H9 (cell line): ENCODE results near the gene ST6GALNAC1. TPM values are rescaled to one million over a fixed set of nuclear protein-coding genes. Genes with fewer than 3 reads are reported as not detected.

Experiments
- DNase-seq: peaks from one replicate; pipeline ENCODE4 v3.0.0-alpha.2; 2017
- H2AFZ ChIP-seq: one replicate; pipeline ENCODE4 v1.6.1; 2013; ENCODE audit warnings: mild to moderate bottlenecking, low read length, control low read depth, moderate library complexity
- H2AK5ac ChIP-seq: 2 replicates; pipeline ENCODE4 v1.6.1; 2013; ENCODE audit warnings: low read length, control low read depth, mixed read lengths; ENCODE audit not compliant: insufficient read length
- H2BK120ac ChIP-seq: one replicate; pipeline ENCODE4 v1.6.1; 2013; ENCODE audit warnings: low read depth, mild to moderate bottlenecking, low read length, control low read depth, inconsistent platforms; ENCODE audit not compliant: poor library complexity, severe bottlenecking
- H2BK12ac ChIP-seq: 2 replicates; pipeline ENCODE4 v1.6.1; 2013; ENCODE audit warnings: low read length, control low read depth, mixed read lengths, low read depth; ENCODE audit not compliant: insufficient read length
- H2BK15ac ChIP-seq: 2 replicates; pipeline ENCODE4 v1.6.1; 2013; ENCODE audit warnings: low read depth, low read length, control low read depth
- H2BK20ac ChIP-seq: one replicate; pipeline ENCODE4 v1.6.1; 2013; ENCODE audit warnings: low read depth, mild to moderate bottlenecking, low read length, control low read depth, inconsistent platforms; ENCODE audit not compliant: poor library complexity, severe bottlenecking
- H2BK5ac ChIP-seq: 2 replicates; pipeline ENCODE4 v1.6.1; 2013; ENCODE audit warnings: low read length, control low read depth, mixed read lengths; ENCODE audit not compliant: insufficient read length
- H3K14ac ChIP-seq: 2 replicates; pipeline ENCODE4 v1.6.1; 2013; ENCODE audit warnings: low read length, control low read depth; ENCODE audit not compliant: insufficient read depth
- H3K18ac ChIP-seq: 2 replicates; pipeline ENCODE4 v1.6.1; 2013; ENCODE audit warnings: low read depth, mild to moderate bottlenecking, mixed read lengths, low read length, control low read depth; ENCODE audit not compliant: insufficient read length
- H3K23ac ChIP-seq: 2 replicates; pipeline ENCODE4 v1.6.1; 2013; ENCODE audit warnings: low read length, control low read depth, mixed read lengths, low read depth; ENCODE audit not compliant: insufficient read length
- H3K23me2 ChIP-seq: 2 replicates; pipeline ENCODE4 v1.6.1; 2013; ENCODE audit warnings: low read depth, mild to moderate bottlenecking, mixed read lengths, low read length, control low read depth; ENCODE audit not compliant: insufficient read length, poor library complexity, severe bottlenecking
- H3K27ac ChIP-seq: 2 replicates; pipeline ENCODE4 v1.5.1; 2013; ENCODE audit warnings: low read length, control low read depth, mixed read lengths, low read depth; ENCODE audit not compliant: insufficient read length
- H3K27me3 ChIP-seq: 2 replicates; pipeline ENCODE4 v1.6.1; 2013; ENCODE audit warnings: low read length, control low read depth, inconsistent platforms; ENCODE audit not compliant: insufficient read depth
- H3K4ac ChIP-seq: 2 replicates; pipeline ENCODE4 v1.6.1; 2013; ENCODE audit warnings: low read depth, mild to moderate bottlenecking, control low read depth, inconsistent platforms, low read length, moderate library complexity
- H3K4me1 ChIP-seq: 2 replicates; pipeline ENCODE4 v1.6.1; 2013; ENCODE audit warnings: low read length, control low read depth, inconsistent platforms; ENCODE audit not compliant: insufficient read depth
- H3K4me2 ChIP-seq: 2 replicates; pipeline ENCODE4 v1.6.1; 2013; ENCODE audit warnings: low read length, control low read depth, mixed read lengths; ENCODE audit not compliant: insufficient read length, insufficient read depth
- H3K56ac ChIP-seq: 2 replicates; pipeline ENCODE4 v1.6.1; 2013; ENCODE audit warnings: low read depth, mild to moderate bottlenecking, mixed read lengths, low read length, control low read depth; ENCODE audit not compliant: insufficient read length
- H3K79me1 ChIP-seq: 2 replicates; pipeline ENCODE4 v1.6.1; 2013; ENCODE audit warnings: low read depth, mild to moderate bottlenecking, moderate library complexity, low read length, control low read depth, inconsistent platforms; ENCODE audit not compliant: insufficient read depth, poor library complexity, severe bottlenecking
- H3K79me2 ChIP-seq: 2 replicates; pipeline ENCODE4 v1.6.1; 2013; ENCODE audit warnings: low read length, control low read depth, inconsistent platforms; ENCODE audit not compliant: insufficient read depth
- H3K9ac ChIP-seq: 2 replicates; pipeline ENCODE4 v1.6.1; 2013; ENCODE audit warnings: low read length, control low read depth, mixed read lengths; ENCODE audit not compliant: insufficient read length; ENCODE audit errors: extremely low read depth
- H3K9me3 ChIP-seq: one replicate; pipeline ENCODE4 v1.6.1; 2013; ENCODE audit warnings: low read depth, low read length, inconsistent platforms; ENCODE audit not compliant: control insufficient read depth
- H3T11ph ChIP-seq: one replicate; pipeline ENCODE4 v1.6.1; 2013; ENCODE audit warnings: mild to moderate bottlenecking, low read length, control low read depth, inconsistent platforms
- H4K20me1 ChIP-seq: one replicate; pipeline ENCODE4 v1.6.1; 2013; ENCODE audit not compliant: control insufficient read depth, insufficient read length, insufficient read depth
- H4K5ac ChIP-seq: 2 replicates; pipeline ENCODE4 v1.6.1; 2013; ENCODE audit warnings: low read depth, mild to moderate bottlenecking, mixed read lengths, low read length, control low read depth; ENCODE audit not compliant: insufficient read length
- H4K8ac ChIP-seq: replicated peaks from 2 replicates; pipeline ENCODE4 v1.6.1; 2013; ENCODE audit warnings: low read length, control low read depth, mixed read lengths, low read depth; ENCODE audit not compliant: insufficient read length
- H4K91ac ChIP-seq: 2 replicates; pipeline ENCODE4 v1.6.1; 2013; ENCODE audit warnings: low read depth, mild to moderate bottlenecking, moderate library complexity, mixed read lengths, low read length, control low read depth; ENCODE audit not compliant: insufficient read length
- H3K27ac Mint-ChIP-seq, 3 experiments: 2 replicates in 2 of 3; 3 replicates in 1 of 3; pipeline ENCODE4 v1.8.0; 2020 to 2021; ENCODE audit warnings: mixed read lengths in 3 of 3, mild to moderate bottlenecking in 1 of 3, moderate library complexity in 1 of 3
- H3K27me3 Mint-ChIP-seq: 2 replicates; pipeline ENCODE4 v1.8.0; 2021; ENCODE audit warnings: low read depth, mild to moderate bottlenecking, moderate library complexity, mixed read lengths
- H3K36me3 Mint-ChIP-seq, 3 experiments: 2 replicates in 2 of 3; 3 replicates in 1 of 3; pipeline ENCODE4 v1.8.0; 2020 to 2021; ENCODE audit warnings: low read depth in 3 of 3, mixed read lengths in 3 of 3; ENCODE audit not compliant: insufficient read depth in 1 of 3
- H3K4me1 Mint-ChIP-seq, 2 experiments: 2 replicates each; pipeline ENCODE4 v1.8.0; 2020; ENCODE audit warnings: mixed read lengths in 2 of 2
- H3K4me3 Mint-ChIP-seq, 2 experiments: 2 replicates in 1 of 2; 3 replicates in 1 of 2; pipeline ENCODE4 v1.8.0; 2020 to 2021; ENCODE audit warnings: mild to moderate bottlenecking in 2 of 2, mixed read lengths in 2 of 2, moderate library complexity in 1 of 2
- H3K9me3 Mint-ChIP-seq, 2 experiments: 2 replicates in 1 of 2; 3 replicates in 1 of 2; pipeline ENCODE4 v1.8.0; 2020; ENCODE audit warnings: mild to moderate bottlenecking in 2 of 2, mixed read lengths in 2 of 2, moderate library complexity in 1 of 2
- WGBS: extraction: QIAGEN DNeasy Blood & Tissue Kit; methylation state at CpG from one replicate; pipeline ENCODE4 v1.1.7; 2013; ENCODE audit warnings: missing lambda C conversion rate, low lambda C conversion rate, mixed read lengths; ENCODE audit not compliant: insufficient read length; ENCODE audit errors: extremely low coverage; 5-methylcytosine and 5-hydroxymethylcytosine counted together
- total RNA-seq: library from RNA; stranded (reverse); gene quantifications from 2 replicates; pipeline ENCODE4 v1.2.1, GENCODE V29; 2021
- TF ChIP-seq, protein P1 (sequence below): fragments of 200-600 bp; sonication (generic); conservative IDR thresholded peaks from 3 replicates; pipeline ENCODE4 v1.8.0; 2021; ENCODE audit warnings: antibody characterized with exemption, mild to moderate bottlenecking

The ST6GALNAC1 gene
- total RNA-seq, 1 experiment from 2014 or later, result not detected

DNA sequence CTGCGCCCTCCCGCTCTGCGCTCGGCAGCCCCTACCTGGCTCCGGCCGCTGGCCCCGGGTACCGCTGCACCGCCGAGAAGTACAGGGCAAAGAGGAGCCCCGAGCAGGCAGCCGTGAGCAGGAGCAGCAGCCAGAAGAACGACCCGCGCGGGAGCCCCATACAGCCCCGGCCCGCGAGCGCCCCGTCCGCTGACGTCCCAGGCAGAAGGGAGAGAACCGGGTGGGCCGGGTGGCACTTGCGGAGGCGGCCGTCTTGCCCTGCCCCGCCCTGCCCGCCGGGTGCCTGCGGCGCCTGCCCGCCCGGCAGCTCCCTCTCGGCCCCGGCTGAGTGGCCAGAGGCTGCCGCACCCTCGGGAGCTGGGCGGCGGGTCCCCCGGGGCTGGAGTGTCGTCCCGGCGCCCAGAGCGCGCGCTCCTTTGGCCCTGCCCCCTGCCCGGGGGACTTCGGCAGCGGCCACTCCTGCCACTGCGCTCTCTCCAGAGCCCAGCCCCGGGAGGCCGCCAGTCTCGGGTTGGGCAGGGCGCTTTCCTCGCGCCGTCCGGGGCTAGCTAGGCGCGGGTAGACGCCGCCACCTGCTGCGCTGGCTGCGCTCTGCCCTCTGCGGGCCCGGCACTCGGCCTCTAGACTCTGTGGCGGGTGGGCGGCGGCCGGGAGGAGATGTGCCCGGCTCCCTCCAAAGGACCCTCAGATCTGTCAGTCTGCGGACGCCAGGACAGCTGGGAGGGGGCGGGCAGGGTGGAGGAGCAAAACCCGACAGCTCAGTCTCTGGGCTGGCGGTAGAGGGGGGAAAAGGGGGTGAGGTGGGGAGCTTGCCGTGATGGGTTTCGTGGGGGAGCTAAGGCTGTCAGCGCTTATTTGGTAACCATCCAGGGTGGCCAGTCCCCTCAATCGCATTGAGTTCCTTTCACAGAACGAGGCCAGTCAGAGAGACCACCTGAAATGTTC lies 57.6 kb downstream of the ST6GALNAC1 start, which contains the start of gene ST6GALNAC2:
Gene ST6GALNAC2 (minus strand): TSS at position 212 of the 945 bp plus-strand sequence. CDS start 52 bp downstream, at position 160.
- TF ChIP-seq, protein P1, sequence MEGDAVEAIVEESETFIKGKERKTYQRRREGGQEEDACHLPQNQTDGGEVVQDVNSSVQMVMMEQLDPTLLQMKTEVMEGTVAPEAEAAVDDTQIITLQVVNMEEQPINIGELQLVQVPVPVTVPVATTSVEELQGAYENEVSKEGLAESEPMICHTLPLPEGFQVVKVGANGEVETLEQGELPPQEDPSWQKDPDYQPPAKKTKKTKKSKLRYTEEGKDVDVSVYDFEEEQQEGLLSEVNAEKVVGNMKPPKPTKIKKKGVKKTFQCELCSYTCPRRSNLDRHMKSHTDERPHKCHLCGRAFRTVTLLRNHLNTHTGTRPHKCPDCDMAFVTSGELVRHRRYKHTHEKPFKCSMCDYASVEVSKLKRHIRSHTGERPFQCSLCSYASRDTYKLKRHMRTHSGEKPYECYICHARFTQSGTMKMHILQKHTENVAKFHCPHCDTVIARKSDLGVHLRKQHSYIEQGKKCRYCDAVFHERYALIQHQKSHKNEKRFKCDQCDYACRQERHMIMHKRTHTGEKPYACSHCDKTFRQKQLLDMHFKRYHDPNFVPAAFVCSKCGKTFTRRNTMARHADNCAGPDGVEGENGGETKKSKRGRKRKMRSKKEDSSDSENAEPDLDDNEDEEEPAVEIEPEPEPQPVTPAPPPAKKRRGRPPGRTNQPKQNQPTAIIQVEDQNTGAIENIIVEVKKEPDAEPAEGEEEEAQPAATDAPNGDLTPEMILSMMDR, result no peak
- Histone ChIP-seq H2BK20ac (no peak within 1 kb of the TSS), H3K9me3 (no peaks in the 10 kb centered on the region), H3K18ac (no peak within 1 kb of the TSS), H2BK12ac (no peak within 1 kb of the TSS), H4K5ac (no peak within 1 kb of the TSS), H2BK15ac (no peak within 1 kb of the TSS; the same call in 1 of the 2 replicates), H3T11ph (no peak within 1 kb of the TSS), H3K56ac (no peak within 1 kb of the TSS), H4K20me1 (peaks cover 2% of the 10 kb centered on the region), H3K14ac (no peak within 1 kb of the TSS; the same call in 1 of the 2 replicates), H3K27me3 (peaks cover 36% of the 10 kb centered on the region; the same call in 1 of the 2 replicates), H3K79me2 (no peaks in the 10 kb centered on the region), H3K27ac (no peak within 1 kb of the TSS), H3K9ac (no peak within 1 kb of the TSS), H3K4me1 (no peaks in the 10 kb centered on the region; the same call in 1 of the 2 replicates), H4K8ac (no peak within 1 kb of the TSS), H2AFZ (no peak within 1 kb of the TSS), H3K4ac (no peak within 1 kb of the TSS), H3K23me2 (peaks cover 11% of the 10 kb centered on the region), H3K4me2 (peak within 1 kb of the TSS; percentile 67), H2AK5ac (no peak within 1 kb of the TSS), H2BK5ac (no peak within 1 kb of the TSS), H3K23ac (no peak within 1 kb of the TSS), H4K91ac (no peak within 1 kb of the TSS), H3K79me1 (no peaks in the 10 kb centered on the region), H2BK120ac (no peak within 1 kb of the TSS)
- H3K27ac Mint-ChIP-seq, result no peak within 1 kb of the TSS
- peaks cover 75% of the 10 kb centered on the region for H3K27me3 Mint-ChIP-seq
- peaks cover 2 to 7% of the 10 kb centered on the region in 2 experiments; a peak in 3 of 5 replicates for H3K9me3 Mint-ChIP-seq
- peak within 1 kb of the TSS; percentile 59 to 80 for H3K4me3 Mint-ChIP-seq
- H3K36me3 Mint-ChIP-seq, result no peaks in the 10 kb centered on the region; a peak in 1 of 7 replicates
- H3K4me1 Mint-ChIP-seq, result peaks cover 26 to 34% of the 10 kb centered on the region in 2 experiments
- WGBS, result no CpG with 5 or more reads among the region's 84 CpGs
- no peak for DNase-seq
